Measurements from ENCODE around the gene RIMKLB.
A peak's percentile ranks its signal among the peaks of the same experiment; 100 is the strongest.
"Not testable (repeated sequence)": the region's sequence is repeated elsewhere in the genome, so short reads cannot be mapped to it uniquely, and the experiment has no call there.

Gene RIMKLB

DNA sequence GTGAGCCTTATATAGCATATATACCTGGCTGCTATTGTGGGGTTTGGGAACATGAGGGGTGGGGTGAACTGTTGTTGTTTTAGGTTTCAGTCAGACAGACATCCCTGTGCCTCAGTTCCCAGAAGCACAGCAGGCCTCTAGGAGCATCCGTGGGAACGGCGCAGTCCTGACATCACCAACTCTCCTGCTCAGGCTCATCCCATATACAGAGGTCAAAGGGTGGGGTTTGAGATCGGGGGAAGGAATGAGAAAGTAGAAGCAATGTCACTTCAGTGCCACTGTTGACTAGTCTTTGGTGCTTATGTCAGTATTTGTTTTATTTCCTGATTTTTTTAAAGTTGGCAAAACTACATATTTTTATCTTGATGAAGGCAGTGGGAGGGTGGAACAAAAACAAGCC, 81.5 kb downstream of the RIMKLB start:
- DNase-seq, result peak in 1 of 14 donors; percentile 38

DNA sequence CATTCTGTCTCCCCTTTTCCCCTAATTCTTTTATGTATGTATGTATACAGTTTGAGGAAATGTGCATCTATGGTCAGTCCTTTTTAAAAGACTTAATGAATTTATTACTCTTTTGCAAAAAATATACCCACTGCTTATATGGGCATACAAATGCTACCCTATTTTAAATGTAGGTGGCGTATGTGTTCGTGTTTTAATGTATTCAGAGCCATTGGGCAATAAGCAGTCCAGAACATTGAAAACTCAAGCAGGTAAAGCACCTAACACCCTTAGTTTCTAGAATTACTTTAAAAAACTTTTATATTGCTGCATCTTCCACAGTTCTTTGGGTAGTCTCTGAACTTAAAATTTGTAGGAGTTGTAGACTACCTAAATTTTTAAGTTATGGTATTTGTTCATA, 82.1 kb downstream of the RIMKLB start:
- DNase-seq, result no peak

DNA sequence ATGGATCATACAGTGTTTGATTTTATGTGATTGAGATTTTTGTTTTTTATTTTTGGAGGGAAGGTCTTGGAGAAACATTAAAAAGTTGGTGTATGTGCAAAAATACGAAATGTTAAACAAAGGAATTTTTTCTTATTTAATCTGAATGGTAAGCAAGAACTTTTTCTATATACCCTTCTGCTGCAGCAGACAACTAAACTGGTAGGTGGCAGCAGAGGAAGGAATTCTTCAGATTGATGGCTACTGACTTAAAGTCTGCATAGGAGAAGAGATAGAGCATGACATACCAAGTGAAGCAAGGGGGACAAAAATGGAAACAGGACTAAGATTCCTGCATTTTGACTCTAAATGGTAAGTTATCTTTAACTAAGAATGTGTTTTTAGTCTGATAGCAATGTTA, 82.6 kb downstream of the RIMKLB start:
- peak in 1 of 14 donors; percentile 55 for DNase-seq

DNA sequence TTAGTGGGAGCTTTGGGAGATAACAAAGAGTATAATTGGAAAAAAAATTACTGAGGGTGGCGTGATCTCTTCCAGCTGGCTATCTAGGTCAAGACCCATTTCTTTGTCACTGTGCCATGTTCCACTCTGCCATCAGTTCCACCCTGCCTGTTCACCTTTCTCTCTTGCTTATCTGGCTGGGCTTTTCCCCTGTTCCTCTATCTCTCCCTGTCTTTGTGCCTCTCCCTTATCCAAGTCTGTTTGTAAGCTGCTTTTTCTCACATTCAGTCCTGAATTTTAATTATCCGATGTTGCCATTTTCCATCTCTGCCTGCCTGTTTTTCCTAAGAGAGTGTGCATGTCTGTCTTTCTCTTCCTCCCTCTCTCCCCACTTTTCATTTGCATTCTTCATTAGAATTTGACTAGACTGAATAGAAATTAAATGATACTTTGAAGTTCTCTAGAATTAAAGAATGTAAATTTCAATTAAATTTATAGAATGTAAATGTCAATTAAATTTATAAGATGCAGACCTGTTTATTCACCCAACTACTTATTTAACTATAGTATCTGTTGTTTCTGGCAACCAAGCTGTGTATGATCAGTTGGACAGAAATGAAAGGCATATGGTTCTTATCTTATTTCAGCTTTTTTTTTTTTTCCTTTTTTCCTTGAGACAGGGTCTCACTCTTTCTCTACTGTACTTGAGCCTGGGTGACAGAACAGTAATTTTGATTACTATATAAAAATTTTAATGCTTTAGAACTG, 83.8 kb downstream of the RIMKLB start:
- DNase-seq, result peak in 1 of 14 donors; percentile 84

DNA sequence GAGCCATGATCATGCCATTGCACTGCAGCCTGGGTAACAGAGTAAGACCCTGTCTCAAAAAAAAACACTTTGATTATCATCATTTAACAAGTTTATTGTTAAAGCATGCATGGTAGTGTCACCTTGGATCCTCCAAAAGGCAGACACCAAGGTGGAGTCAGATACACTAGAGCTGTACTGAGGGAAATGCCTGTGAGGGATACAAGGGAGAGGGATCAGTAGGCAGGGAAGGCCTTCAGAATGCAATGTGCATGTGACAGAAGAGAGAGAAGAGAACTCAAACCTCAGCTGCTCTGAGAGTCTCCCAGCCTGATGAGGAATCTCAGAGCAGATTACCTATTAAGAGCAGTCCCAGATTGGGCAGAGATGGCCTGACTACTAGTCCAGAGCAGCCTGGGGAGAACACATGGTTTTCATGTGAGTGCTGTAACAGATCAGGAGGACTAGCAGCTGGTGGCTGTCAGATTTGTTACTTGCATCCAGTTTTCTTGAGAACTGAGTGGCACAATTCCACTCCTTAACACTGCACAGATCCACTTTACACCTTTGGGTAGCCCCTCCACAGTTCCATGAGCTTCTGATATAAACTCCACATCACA, 86.6 kb downstream of the RIMKLB start:
- DNase-seq, result peak in 1 of 14 donors; percentile 15

DNA sequence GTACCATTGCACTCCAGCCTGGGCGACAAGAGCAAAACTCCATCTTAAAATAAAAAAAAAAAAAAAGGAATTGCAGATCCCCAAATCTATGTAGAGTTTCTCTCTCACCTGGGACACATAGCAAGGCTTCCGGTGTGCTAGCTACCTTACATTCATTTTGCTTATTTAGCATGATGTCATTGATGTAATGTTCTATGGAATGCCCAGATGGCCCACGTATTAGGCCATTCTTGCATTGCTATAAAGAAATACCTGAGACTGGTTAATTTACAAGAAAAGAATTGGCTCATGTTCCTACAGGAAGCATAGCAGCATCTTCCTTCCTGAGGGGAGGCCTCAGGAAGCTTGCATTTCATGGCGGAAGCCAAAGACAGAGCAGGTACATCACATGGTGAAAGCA, 87.7 kb downstream of the RIMKLB start:
- no peak for DNase-seq

DNA sequence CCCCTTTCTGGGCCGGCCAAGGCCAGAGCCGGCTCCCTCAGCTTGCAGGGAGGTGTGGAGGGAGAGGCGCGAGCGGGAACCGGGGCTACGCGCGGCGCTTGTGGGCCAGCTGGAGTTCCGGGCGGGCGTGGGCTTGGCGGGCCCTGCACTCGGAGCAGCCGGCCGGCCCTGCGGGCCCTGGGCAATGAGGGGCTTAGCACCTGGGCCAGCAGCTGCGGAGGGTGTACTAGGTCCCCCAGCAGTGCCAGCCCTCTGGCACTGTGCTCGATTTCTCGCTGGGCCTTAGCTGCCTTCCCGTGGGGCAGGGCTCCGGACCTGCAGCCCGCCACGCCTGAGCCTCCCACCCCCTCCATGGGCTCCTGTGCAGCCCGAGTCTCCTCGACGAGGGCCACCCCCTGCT, 89.4 kb downstream of the RIMKLB start:
- not testable (repeated sequence) for DNase-seq

DNA sequence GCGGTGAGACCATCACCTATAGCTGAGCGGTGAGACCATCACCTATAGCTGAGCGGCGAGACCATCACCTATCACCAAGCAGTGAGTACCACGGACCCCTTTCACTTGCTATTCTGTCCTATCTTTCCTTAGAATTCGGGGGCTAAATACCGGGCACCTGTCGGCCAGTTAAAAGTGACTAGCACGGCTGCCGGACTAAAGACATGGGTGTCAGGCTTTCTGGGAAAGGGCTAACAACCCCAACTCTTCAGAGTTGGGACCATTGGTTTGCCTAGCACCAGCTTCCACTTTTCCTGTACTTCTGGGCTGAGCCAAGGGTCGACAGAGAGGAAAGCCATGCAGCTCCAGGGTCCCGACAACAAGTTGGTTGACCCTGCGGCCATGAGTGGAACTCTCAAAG, 90.9 kb downstream of the RIMKLB start:
- DNase-seq, result not testable (repeated sequence)

DNA sequence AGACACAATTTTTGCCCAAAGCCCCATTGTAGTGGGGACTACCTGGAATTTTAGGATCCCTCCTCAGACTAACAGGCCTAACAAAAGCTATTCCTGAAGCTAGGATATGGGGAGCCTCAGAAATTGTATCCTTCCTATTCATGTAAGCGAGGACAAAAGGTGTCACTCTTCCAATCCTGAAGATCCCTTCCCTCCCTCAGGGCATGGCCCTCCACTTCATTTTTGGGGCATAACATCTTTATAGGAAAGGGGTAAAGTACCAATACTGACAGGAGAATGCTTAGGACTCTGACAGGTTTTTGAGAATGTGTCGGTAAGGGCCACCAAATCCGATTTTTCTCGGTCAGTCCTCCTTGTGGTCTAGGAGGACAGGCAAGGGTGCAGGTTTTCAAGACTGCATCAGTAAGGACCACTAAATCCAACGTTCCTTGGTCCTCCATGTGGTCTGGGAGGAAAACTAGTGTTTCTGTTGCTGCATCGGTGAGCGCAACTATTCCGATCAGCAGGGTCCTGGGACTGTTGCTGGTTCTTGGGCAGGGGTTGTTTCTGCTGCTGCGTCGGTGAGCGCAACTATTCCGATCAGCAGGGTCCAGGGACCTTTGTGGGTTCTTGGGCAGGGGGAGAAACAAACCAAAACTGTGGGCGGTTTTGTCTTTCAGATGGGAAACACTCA, 91.7 kb downstream of the RIMKLB start:
- DNase-seq, result not testable (repeated sequence)

DNA sequence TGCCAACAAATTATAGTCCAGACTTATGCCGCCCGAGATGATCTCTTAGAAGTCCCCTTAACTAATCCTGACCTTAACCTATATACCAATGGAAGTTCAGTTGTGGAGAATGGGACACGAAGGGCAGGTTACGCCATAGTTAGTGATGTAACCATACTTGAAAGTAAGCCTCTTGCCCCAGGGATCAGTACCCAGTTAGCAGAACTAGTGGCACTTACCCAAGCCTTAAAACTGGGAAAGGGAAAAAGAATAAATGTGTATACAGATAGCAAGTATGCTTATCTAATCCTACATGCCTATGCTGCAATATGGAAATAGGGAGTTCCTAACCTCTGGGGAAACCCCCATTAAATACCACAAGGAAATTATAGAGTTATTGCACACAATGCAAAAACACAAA, 95.4 kb downstream of the RIMKLB start:
- not testable (repeated sequence) for DNase-seq

DNA sequence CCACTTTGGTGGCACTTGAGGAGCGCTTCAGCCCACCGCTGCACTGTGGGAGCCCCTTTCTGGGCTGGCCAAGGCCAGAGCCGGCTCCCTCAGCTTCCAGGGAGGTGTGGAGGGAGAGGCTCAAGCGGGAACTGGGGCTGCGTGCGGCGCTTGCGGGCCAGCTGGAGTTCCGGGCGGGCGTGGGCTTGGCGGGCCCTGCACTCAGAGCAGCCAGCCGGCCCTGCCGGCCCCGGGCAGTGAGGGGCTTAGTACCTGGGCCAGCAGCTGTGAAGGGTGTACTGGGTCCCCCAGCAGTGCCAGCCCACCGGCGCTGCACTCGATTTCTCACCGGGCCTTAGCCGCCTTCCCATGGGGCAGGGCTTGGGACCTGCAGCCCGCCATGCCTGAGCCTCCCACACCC, 96.8 kb downstream of the RIMKLB start:
- not testable (repeated sequence) for DNase-seq

DNA sequence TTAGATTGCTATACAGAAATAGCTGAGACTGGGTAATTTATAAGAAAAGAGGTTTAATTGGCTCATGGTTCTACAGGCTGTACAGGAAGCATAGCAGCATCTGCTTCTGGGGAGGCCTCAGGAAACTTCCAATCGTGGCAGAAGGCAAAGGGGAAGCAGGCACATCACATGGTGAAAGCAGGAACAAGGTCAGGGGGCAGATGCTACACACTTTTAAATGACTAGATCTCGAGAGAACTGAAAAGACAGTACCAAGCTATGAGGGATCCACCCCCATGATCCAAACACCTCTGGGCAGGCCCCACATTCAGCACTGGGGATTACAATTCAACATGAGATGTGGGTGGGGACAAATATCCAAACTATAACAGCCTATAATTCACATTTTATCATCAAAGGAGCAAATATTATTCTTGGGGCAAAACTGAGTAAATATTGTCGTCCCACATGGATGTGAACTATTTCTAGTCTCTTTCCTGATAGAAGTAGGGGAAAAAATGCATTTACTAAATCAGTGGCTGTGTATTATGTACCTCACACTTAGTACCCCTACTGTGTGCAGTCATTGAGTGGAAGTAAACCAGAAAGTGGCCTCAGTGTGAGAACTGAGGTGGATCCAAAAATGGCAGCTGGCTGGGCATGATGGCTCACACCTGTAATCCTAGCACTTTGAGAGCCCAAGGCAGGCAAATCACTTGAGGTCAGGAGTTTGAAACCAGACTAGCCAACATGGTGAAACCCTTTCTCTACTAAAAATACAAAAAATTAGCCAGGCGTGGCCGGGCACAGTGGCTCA, 99.2 kb downstream of the RIMKLB start:
- no peak for DNase-seq

DNA sequence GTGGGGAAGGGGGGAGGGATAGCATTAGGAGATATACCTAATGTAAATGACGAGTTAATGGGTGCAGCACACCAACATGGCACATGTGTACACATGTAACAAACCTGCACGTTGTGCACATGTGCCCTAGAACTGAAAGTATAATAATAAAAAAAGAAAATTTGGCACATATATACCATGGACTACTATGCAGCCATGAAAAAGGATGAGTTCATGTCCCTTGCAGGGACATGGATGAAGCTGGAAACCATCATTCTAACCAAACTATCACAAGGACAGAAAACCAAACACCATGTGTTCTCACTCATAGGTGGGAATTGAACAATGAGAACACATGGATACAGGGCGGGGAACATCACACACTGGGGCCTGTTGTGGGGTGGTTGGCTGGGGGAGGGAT, 103.4 kb downstream of the RIMKLB start:
- not testable (repeated sequence) for DNase-seq

DNA sequence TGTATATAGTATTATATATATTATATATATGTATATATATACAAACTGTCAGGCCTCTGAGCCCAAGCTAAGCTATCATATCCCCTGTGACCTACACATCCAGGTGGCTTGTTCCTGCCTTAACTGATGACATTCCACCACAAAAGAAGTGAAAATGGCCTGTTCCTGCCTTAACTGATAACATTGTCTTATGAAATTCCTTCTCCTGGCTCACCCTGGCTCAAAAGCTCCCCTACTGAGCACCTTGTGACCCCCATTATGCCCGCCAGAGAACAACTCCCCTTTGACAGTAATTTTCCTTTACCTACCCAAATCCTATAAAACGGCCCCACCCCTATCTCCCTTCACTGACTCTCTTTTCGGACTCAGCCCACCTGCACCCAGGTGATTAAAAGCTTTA, 107.0 kb downstream of the RIMKLB start:
- DNase-seq, result not testable (repeated sequence)

DNA sequence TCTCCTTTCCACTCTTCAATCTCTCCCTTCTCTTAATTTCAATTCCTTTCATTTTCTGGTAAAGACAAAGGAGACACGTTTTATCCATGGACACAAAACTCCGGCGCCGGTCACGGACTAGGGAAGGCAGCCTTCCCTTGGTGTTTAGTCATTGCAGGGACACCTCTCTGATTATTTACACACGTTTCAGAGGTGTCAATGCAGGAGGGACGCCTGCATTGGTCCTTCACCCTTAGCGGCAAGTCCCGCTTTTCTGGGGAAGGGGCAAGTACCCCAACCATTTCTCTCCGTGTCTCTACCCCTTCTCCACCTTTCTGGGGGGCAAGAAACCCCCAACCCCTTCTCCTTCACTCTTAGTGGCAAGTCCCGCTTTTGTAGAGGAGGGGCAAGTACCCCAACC, 107.7 kb downstream of the RIMKLB start:
- not testable (repeated sequence) for DNase-seq

DNA sequence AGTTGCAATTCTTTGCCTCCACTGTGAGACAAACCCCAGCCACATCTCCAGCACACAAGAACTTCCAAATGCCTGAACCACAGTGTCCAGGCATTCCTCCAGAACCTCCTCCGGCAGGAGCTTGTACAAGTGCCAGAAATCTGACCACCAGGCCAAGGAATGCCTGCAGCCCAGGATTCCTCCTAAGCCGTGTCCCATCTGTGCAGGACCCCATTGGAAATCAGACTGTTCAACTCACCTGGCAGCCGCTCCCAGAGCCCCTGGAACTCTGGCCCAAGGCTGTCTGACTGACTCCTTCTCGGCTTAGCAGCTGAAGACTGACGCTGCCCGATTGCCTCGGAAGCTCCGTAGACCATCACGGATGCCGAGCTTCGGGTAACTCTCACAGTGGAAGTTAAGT, 109.3 kb downstream of the RIMKLB start:
- DNase-seq, result peak in 1 of 14 donors; percentile 21

DNA sequence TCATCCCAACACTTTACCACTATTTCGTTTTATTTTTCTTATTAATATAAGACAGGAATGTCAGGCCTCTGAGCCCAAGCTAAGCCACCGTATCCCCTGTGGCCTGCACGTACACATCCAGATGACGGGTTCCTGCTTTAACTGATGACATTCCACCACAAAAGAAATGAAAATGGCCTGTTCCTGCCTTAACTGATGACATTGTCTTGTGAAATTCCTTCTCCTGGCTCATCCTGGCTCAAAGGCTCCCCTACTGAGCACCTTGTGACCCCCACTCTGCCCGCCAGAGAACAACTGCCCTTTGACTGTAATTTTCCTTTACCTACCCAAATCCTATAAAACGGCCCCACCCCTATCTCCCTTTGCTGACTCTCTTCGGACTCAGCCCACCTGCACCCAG, 112.3 kb downstream of the RIMKLB start:
- not testable (repeated sequence) for DNase-seq

DNA sequence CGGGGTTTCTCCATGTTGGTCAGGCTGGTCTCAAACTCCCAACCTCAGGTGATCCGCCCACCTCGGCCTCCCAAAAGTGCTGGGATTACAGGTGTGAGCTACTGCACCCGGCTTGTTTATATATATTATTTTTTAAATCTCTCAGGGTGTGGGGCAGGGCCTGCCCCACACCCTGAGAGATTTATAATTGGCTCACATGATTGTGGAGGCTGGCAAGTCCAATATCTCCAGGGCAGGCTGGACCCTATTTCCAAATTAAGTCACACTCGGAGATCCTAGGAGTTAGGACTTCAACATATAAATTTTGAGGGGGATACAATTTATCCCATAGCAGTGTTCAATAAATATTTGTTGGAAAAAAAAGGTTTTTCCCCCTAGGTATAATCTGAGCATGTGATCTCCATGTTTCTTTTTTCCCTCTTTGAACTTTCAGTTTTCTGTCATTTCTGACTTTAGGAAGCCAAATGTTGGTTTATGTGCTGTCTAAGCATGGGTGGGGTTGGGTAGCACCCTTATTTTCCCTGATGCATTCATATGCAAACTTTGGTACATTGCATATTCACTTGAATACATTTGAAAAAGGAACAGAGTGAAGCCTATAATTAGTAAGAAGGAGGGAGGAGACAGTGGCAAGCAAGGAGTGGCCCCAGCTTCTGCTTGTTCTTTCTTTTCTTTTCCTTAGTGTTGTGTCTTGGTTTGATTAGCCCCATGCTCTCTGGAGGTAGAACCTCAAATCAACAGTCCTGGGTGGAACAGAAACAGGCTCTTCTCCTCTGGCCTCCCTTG, 116.0 kb downstream of the RIMKLB start:
- DNase-seq, result no peak

DNA sequence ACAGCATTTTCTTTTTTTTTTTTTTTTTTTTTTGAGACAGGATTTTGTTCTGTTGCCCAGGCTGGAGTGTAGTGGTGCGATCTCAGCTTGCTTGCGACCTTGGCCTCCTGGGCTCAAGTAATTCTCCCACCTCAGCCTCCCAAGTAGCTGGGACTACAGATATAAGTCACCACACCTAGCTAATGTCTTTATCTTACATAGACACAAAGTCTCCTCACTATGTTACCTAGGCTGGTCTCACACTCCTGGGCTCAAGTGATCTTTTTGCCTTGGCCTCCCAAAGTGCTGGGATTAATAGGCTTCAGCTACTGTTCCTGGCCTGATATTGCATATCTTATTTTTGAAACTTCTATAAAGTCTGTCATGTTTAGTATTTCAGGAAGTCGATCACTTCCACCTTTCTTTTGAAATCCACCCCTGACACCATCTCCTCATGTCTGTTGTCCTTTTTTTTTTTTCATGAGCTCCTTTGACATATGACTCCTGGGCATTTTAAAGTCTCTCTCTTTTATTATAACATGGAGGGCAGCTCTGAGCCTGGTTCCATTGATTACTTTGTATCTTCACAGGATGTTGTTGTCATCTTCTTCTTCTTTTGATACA, 118.8 kb downstream of the RIMKLB start:
- DNase-seq, result no peak

DNA sequence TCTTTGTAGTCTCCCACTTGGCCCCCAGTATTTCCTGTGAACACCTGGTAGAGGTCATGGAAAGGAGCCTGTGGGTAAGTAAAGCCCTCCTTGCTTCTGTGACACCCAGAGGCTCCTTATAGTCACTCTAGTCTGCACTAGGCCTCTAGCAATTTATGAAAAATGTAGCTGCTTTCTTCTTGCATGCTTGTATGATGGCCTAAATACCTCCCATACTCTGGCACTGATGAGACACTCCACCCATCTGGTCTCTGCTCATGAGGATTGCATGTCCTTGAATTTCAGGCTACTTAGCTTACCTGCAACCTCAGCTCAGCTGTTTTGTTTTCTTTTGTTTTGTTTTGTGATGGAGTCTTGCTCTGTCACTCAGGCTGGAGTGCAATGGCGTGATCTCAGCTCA, 120.1 kb downstream of the RIMKLB start:
- no peak for DNase-seq

DNA sequence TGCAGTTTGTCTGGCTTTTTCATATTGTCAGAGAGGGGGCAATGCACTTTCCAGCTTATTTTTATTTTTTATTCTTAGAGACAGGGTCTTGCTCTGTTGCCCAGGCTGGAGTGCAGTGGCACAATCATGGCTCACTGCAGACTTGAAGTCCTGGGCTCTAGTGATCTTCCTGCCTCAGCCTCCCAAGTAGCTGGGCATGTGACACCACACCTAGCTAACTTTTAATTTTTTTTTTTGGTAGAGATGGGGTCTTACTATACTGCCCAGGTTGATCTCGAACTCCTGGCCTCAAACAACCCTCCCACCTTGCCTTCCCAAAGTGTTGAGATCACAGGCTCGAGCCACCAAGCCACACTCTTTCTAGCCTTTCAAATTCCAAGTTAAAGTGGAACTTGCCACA, 120.7 kb downstream of the RIMKLB start:
- no peak for DNase-seq

DNA sequence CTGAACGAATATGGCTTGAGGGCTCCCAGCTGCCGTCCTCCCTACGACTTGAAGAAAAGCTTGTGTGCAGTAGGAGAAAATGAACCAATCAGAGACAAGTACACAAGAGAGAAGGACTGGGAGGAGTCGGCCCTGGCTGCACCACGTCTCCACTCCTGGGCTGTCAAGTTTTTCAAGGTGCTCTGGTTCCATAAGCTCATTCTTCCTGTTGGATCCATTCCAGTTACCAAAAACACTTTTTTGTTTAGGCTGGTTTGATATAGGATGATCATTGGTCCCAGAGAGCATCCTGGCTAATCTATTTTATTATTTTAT, 121.8 kb downstream of the RIMKLB start:
- DNase-seq, result no peak

Measured in C1 segment of cervical spinal cord (tissue), 14 donors.